ENCODE data around the gene SOD3.

Gene SOD3

DNA sequence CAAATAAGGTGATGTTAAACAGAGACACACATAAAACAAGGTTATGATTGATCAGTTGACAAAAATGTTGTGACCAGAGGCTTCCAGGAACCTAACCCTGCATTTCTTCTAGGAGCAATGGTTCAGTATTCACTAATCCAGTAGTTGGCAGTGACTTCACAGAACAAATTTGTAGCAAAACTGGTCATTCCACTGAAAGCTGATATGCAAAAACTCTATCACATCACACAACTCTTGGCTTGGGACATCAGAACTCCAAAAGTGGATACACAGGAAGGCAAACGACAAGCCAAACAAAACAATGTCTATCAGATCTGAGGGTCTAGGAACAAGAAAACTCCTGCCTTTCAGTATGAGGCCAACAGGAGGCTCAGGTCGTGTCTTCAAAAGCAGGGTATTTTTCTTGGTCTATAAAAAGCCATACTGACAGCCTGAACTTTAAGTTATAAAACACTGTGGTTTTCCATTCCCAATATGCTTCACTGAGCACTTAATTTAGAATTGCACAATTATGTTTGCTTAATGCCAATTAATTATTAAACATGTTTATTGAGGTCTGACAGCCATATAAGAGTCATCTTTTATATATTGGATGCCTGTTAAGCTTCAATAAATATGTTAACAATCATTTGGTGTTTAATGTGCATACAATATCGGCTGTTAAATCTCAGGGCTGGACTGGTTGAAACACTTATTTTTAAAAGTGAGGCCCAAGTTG lies 45.6 kb downstream of the SOD3 start:
- no peak for DNase-seq (ENCODE audit: low read depth in 2 of 2, low spot score in 1 of 2)

DNA sequence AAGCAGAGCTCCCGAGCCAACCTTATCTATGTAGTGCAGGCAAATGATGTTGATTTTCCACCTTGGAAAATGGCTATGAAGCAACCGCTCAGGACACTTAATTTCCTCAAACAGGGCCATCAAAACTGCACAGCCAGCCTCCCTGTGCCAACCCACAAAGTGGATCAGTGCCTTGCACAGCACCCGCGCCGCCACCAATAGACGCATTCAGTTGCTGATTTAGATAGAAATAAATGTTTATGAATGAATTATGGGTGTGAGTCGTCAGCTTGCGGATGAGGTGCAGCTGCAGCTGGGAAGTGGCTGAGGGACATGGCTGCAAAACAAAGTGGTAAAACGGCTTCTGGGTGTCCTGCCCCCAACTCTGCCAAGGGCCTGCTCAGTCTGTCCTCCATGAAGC lies 47.0 kb downstream of the SOD3 start:
- DNase-seq (ENCODE audit: low read depth in 2 of 2, low spot score in 1 of 2) = no peak

GRCh38 chr4:24843096-24843495 lies 47.7 kb downstream of the SOD3 start:
- no peak for DNase-seq (ENCODE audit: low read depth in 2 of 2, low spot score in 1 of 2)

- DNase-seq (ENCODE audit: low read depth in 2 of 2, low spot score in 1 of 2) = no peak
These were observed 49.8 kb downstream of the SOD3 start for GRCh38 chr4:24845132-24845531.

DNA sequence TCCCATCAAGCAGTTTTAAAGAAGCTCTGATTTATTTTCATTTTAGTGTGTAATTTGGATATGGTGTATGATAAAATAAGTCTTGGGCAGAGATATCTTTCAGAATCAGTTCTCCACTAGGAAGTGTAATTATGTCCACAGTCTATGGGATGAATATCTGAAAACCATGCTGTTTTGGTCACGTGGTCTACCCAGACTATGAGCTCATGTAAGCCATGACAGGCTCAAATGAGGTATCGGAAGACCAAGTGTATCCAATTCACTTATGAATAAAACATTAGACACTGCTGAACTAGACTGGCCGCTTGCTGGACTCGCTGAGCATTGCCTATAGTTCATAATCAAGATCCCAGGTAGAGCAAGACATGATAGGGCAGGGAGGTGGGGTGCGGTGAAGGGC lies 50.5 kb downstream of the SOD3 start:
- no peak for DNase-seq (ENCODE audit: low read depth in 2 of 2, low spot score in 1 of 2)

DNA sequence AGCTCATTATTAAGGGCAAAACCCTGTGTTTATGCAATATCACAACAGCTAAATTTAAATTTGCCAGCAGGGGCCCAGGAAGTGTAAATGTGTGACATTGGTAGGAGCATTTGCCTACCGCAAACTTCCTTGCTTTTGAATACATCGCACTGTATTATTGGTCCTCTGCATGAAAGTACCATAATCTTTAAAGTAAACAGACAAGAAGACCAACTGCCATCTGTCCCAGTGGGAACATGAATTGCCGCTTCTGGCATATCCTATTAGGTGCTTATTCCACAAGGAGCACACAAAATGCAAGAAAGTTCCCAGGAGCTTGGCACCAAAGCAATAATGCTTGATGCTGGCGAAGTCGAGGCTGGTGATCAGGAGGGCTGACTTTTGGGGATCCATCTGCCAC lies 51.3 kb downstream of the SOD3 start:
- DNase-seq (ENCODE audit: low read depth in 2 of 2, low spot score in 1 of 2) = no peak

DNA sequence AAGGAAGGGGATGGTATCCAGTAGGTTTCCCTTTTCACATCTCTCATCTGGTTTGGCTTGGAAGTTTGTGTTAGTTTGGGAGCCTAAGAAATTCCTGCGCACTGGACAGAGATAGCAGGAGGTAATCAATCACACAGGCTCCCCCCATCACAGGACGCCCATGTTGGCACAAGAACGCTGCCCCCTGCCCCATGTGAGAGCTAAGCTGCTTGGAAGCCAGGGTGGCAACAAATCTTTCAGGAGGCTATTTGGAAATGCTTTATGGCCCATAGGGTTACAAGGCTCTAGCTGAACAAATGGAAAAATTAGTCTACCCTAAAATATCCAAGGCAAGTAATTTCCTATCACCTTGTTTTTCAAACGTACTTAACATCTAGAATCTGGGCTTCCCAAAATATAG lies 54.0 kb downstream of the SOD3 start:
- DNase-seq (ENCODE audit: low read depth in 2 of 2, low spot score in 1 of 2) = no peak

DNA sequence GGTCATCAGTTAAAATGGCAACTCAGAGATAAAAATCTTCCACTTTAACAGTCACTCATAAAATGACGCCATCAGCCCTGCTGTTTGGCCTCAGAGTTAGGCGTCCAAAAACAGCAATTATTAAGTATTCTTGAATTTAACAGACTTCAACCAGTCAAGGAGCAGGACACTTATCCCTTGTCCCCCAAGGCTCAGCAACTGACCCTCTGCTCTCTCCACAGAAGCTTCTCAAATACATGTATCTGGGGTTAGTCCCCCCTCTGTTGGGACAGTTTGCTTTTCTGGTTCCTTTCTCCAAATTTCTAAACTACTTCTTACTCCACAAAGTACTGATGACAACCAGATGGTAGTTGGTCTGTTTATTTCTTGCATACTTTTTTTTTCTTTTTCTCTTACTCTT lies 54.4 kb downstream of the SOD3 start:
- DNase-seq (ENCODE audit: low read depth in 2 of 2, low spot score in 1 of 2) = no peak
